ENCODE results near the gene WEE2.

WEE2 gene

DNA sequence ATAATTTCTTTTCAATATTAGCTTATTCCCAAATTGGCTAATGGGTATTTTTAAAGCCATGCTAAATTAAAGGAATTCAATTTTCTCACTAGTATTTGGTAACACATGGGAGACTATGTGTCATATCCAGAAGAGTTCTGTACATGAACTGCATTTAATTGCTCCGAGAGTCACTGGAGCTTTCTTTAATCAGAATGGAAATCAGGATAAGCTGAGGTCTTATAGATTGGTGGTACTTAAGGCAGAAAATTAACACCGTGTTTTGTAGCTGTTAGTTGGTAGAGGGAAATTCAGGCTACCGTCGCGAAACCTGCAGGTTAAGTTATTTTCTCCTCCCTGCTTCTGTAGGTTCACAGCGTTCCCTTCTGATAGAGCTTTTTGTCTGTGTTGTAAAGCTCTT is at the start of gene WEE2:
Gene WEE2 (plus strand): TSS at position 3 of the 400 bp plus-strand sequence. CDS start 406 bp downstream, outside the sequence.
- Mint-ChIP-seq H3K9me3 (no peaks in the 10 kb centered on the region), H3K27ac (no peak within 1 kb of the TSS), H3K4me3 (no peak within 1 kb of the TSS), H3K4me1 (peaks cover 4% of the 10 kb centered on the region), H3K36me3 (no peaks in the 10 kb centered on the region), H3K27me3 (no peaks in the 10 kb centered on the region)

DNA sequence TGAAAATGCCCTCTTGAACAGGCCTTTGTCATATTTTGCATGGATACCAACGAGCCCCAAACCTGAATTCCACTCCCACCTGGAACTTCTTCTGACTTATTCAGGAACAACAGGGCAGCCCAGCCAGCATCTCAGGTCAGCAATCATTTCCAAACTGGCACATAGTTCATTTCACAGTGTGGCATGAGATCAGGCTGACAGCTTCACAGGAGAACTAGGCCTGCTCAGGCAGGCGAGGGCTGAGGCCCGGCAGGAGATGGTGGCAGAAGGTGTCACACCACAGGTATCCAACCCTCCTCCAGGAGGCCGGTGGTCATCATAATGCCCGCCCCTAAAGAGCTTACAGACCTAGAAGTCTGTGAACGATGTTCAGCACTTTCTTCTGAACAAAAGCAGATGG is 48.7 kb upstream of the WEE2 start:
- Mint-ChIP-seq H3K4me3 (no peak overlapping the region), H3K27ac (peak overlapping the region; percentile 23), H3K36me3 (peaks cover 2% of the 10 kb centered on the region), H3K9me3 (no peaks in the 10 kb centered on the region), H3K4me1 (peaks cover 8% of the 10 kb centered on the region), H3K27me3 (no peaks in the 10 kb centered on the region)

DNA sequence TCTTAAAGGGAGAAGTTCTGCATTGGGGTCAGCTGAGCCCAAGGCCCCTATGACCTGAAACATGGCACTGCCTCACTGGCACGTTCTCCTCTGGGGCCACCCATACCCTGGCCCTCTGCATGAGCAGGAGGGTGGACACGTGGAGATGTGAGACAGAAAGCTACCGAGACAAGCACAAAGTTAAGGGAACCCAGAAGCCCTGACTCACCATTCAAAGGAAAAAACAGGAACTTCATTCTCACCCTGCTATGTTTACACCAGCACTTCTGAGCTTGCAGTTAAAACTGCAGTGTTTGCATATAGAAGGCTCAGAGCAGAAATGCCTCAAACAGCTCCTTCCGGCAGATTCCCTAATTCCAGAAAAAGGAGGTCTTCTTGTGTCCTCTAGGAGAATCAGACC is 47.9 kb upstream of the WEE2 start:
- no peaks in the 10 kb centered on the region for H3K27me3 Mint-ChIP-seq
- H3K9me3 Mint-ChIP-seq = no peaks in the 10 kb centered on the region
- H3K27ac Mint-ChIP-seq = peak overlapping the region; percentile 53
- H3K4me1 Mint-ChIP-seq = peaks cover 5% of the 10 kb centered on the region
- H3K36me3 Mint-ChIP-seq = peaks cover 2% of the 10 kb centered on the region
- H3K4me3 Mint-ChIP-seq = no peak overlapping the region

DNA sequence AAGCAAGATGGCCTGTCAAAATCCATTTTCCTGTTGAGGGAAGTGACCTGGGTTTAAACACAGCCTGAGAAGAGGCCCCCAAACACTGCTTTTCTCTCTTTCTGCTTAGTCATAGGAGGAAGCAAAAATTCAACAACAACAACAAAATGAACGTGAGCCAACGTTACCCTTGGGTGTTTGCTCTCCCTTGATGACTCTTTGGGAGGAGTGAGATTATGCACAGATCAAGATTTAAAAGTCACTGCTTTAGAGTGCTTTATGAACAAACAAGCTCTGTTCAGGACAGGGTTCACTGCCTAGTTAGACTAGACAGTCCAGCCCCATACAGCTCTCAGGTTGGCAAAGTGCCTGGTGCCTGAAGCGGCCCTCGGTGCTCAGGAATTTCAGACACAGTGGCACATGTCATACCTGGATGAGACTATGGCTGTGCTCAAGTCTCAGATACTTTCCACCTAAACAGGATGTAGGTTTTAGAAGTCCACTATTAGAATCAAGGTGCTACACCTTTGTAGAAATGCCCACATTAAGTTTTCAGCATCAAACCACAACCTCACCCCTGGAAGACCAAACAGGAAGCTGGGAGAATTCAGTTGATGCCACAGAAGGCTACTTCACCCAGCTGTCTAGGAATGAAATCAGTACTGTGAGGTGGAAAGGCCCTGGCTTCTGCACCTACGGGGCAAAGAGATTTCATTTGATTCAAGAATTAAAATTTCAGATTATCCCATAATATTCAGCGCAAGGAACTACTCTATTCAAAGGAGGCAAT is 44.9 kb upstream of the WEE2 start:
- Mint-ChIP-seq H3K36me3 (peaks cover 8% of the 10 kb centered on the region), H3K9me3 (no peaks in the 10 kb centered on the region), H3K4me3 (no peak overlapping the region), H3K4me1 (peaks cover 5% of the 10 kb centered on the region), H3K27me3 (no peaks in the 10 kb centered on the region), H3K27ac (peak overlapping the region; percentile 14)

DNA sequence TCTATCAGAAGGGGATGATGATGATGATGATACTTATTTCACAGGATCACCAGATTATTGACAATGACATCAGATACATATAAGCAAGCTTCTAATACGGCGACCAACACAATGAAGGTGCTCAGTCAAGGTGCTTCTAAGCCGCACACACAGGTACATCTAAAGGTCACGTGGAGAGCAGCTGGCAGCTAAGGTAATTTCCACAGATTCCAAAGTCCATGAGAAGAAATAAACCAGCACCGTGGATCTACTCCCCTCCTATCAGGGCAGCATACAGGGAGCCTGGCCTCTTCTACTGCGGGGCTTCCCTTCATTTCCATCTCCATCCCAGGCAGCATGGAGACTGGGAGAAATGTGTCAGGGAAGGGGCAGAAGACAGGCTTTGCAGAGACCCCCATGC is 43.7 kb upstream of the WEE2 start:
- Mint-ChIP-seq H3K27me3 (no peaks in the 10 kb centered on the region), H3K4me1 (peaks cover 5% of the 10 kb centered on the region), H3K4me3 (no peak overlapping the region), H3K36me3 (peaks cover 11% of the 10 kb centered on the region), H3K27ac (peak overlapping the region; percentile 23), H3K9me3 (no peaks in the 10 kb centered on the region)

DNA sequence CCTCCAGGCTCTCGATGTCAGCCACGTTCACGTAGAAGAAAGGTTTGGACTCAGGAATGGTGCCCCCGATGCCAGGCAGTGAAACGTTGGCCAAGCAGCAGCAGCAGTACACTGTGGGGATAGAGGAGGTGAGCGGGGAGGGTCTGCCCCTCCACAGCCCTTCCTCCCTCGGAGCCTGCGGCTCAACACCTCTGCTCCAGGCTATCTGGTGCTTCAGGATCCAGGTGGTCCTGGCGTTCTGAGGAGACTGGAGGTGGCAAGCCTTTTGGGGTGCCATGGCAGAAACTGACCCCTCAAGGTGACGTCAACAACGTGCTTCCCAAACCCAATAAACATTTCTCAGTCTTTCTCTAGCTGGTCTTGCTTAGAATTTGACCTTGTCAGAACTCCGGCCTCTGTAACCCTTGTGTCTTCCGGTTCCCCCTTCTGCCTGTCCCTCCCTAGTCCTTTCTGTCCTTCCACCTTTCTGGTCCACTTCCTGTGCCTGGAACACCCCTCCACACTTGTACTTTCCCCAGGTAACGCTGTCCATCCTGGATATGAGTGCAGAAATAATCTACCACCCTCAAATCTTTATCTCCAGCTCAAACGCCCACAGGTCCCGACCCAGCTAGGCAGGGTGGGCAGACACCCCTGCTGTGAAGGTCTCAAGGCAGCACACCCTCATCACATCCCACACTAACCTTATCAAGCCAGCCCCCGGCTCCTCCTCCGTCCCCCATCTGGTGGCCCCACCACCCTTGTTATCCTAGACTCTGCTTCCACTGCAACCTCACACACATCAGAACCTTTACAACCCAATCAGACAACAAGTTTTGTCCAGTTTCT is 42.7 kb upstream of the WEE2 start:
- Mint-ChIP-seq H3K9me3 (no peaks in the 10 kb centered on the region), H3K4me1 (peaks cover 5% of the 10 kb centered on the region), H3K27ac (peak overlapping the region; percentile 26), H3K36me3 (peaks cover 11% of the 10 kb centered on the region), H3K4me3 (no peak overlapping the region), H3K27me3 (no peaks in the 10 kb centered on the region)

DNA sequence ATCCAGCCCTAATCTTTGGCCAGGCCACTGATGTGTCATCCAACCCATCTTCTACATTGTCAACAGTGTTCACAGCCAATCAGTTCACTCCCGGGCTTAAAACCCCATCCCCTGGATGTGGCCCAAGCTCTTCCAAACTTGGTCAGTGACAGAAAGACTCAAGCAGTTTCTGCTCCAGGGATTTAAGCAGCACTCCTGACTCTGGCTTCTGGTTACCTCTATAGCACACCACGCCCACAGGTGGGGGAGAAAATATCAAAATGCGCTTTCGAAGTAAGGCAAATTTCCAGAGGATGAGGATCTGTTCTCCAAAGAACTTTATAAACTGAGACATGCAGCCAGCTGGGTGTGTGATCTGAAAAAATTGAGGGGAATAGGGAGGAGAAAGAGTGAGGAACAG is 42.1 kb upstream of the WEE2 start:
- peak overlapping the region; percentile 26 for H3K27ac Mint-ChIP-seq
- no peak overlapping the region for H3K4me3 Mint-ChIP-seq
- no peaks in the 10 kb centered on the region for H3K27me3 Mint-ChIP-seq
- peaks cover 5% of the 10 kb centered on the region for H3K4me1 Mint-ChIP-seq
- H3K9me3 Mint-ChIP-seq = no peaks in the 10 kb centered on the region
- H3K36me3 Mint-ChIP-seq = peaks cover 11% of the 10 kb centered on the region

DNA sequence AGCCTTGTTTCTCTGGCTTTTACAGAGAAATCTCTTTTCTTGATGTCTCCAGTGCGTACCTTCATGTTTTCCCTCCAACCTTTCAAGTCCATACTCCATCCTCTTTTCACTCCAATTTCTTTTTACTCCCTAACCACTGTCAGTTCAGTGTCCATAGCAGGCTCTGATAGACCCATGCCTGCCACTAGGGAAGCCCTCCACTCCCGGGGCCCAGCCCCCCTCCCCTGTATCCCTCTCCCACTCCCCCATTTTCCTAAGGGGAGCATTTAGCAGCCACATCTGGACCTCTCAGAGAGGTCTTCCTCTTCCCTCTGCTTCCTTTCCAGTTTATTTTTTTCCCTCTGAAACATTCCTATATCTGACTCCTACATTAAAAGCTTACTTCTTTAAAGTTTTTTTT is 39.3 kb upstream of the WEE2 start:
- Mint-ChIP-seq H3K4me3 (no peak overlapping the region), H3K36me3 (peaks cover 11% of the 10 kb centered on the region), H3K27me3 (no peaks in the 10 kb centered on the region), H3K4me1 (no peaks in the 10 kb centered on the region), H3K27ac (peak overlapping the region; percentile 56), H3K9me3 (no peaks in the 10 kb centered on the region)

DNA sequence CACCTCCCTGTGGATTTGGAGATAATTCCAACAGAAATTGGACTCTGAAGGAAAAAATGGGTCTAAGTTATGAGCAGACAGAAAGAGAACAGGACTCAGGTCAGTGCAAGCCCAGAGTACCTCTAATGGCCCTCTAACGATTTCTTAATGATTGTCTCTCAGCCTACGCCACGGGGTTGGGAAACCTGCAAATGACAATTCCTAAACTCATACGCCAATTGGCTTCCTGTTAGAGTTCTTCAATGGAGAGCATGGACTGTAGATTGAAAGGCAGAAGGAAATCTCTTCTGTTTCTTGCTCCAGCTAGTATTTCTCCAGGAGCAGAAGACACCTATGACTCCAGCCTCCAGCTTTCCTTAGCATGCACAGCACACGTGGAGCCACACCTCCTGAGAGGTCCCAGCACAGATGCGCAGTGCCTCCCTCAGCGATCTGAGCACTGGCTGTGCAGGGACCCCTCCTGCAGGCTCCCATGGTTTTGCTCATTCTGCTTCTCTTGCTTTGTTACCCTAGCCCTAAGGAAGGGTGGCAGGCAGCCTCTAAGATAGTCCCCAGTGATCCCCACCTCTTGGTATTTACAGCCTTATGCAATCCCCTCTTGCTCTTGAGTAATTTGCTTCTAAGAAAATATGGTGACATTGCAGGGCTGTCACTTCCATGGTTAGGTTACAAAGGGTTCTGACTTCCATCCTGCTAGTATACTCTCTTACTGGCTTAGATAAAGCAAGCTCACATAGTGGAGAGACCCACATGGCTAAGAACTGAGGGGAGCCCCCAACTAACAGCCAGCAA is 36.3 kb upstream of the WEE2 start:
- Mint-ChIP-seq H3K27me3 (no peaks in the 10 kb centered on the region), H3K36me3 (peaks cover 4% of the 10 kb centered on the region), H3K4me1 (no peaks in the 10 kb centered on the region), H3K9me3 (no peaks in the 10 kb centered on the region), H3K4me3 (no peak overlapping the region), H3K27ac (peak overlapping the region; percentile 74)

DNA sequence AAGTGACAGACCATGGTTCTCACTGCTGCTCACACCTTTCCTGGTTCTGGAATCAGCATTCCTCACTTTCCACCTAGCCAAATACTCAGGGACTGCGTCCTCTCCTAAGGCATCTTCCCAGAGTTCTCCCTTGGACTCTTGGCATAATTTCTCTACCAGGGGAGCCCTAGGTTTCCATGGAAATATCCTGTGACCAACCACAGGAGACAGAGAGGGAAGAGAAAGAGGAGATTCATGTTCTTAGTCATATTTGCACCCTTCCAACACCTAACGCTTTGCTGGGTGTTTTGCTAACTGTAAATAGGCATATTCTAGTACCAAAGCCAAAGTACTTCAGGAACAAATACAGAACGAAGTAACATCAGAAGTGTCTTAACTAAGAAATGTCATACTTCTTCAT is 34.8 kb upstream of the WEE2 start:
- Mint-ChIP-seq H3K27ac (no peak overlapping the region), H3K36me3 (peaks cover 4% of the 10 kb centered on the region), H3K27me3 (no peaks in the 10 kb centered on the region), H3K4me3 (no peak overlapping the region), H3K4me1 (no peaks in the 10 kb centered on the region), H3K9me3 (no peaks in the 10 kb centered on the region)

DNA sequence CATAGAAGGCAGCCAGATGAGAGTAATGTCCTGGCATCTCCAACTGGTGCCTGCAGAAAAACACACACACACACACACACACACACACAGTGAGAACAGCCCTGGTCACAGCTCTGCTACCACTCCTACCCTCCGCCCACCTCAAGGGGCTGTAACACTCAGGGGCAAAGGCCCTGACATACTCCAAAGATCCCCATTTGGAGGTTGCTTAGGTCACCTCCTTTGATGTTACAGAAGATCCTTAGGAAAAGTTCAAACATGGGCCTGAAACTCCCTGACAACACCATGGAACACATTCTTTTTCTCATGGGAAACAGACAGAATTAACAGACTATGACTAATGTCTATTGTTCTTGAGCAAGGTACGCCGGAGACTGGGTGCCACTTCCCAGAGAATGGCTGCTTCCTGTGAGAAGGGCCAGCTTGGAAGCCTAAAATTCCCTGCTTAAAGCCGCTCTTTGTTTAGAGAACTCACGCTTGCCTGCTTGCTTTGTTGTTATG is 33.9 kb upstream of the WEE2 start:
- H3K27me3 Mint-ChIP-seq = no peaks in the 10 kb centered on the region
- H3K9me3 Mint-ChIP-seq = no peaks in the 10 kb centered on the region
- H3K27ac Mint-ChIP-seq = no peak overlapping the region
- no peaks in the 10 kb centered on the region for H3K4me1 Mint-ChIP-seq
- peaks cover 4% of the 10 kb centered on the region for H3K36me3 Mint-ChIP-seq
- no peak overlapping the region for H3K4me3 Mint-ChIP-seq

DNA sequence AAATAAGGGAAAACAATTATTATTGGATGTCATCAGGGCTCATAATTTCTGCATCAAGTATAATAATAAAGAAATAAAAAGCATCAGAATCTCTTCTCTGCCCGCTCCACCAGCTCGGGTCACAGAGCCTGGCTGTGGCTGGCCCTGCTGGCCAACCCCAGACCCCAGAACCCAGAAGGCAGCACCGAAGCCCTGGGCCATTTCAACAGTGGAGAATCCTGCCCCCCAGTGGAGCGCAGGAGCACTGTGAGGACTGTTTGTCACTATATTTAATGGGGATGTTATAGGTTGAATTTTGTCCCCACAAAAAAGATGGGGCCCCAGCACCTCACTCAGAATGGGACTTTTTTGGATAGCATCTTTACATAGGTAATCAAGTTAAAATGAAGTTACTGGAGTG is 33.5 kb upstream of the WEE2 start:
- H3K27ac Mint-ChIP-seq = no peak overlapping the region
- H3K9me3 Mint-ChIP-seq = no peaks in the 10 kb centered on the region
- no peaks in the 10 kb centered on the region for H3K4me1 Mint-ChIP-seq
- peaks cover 4% of the 10 kb centered on the region for H3K36me3 Mint-ChIP-seq
- no peaks in the 10 kb centered on the region for H3K27me3 Mint-ChIP-seq
- no peak overlapping the region for H3K4me3 Mint-ChIP-seq

DNA sequence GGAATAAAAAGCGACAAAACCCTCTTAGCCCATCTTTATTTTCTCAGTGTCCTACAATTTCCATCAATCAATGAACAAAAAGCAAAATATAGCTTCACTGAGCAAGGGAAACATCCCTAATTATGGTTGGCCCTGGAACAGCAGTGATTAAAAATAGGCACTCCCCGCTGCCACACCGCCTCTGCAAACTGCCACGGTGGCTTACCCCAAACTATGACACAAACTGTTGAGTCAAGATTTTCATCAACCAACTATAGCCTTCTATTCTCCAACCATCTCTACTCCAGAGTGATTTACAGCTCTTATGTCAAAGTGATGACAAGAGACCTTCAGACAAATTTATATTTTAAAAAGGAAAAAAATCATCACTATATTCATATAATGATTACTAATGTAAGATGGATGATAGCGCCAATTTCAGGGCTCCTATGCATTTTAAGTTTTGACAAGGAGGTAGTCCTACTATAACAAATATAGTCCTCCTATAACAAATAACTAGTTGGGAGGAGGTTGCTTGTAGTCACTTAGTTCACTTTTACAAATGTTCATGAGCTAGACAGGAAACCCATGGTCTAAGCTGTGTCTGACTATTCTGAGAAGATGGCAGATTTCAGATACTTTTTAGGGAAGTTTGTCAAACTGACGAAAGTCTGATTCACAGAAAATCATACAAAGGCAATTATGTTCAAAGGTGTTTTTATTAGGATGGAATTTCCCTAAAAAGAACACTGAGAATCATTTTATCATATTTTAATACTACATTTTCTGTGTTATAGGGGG is 32.5 kb upstream of the WEE2 start:
- Mint-ChIP-seq H3K4me1 (no peaks in the 10 kb centered on the region), H3K4me3 (no peak overlapping the region)

DNA sequence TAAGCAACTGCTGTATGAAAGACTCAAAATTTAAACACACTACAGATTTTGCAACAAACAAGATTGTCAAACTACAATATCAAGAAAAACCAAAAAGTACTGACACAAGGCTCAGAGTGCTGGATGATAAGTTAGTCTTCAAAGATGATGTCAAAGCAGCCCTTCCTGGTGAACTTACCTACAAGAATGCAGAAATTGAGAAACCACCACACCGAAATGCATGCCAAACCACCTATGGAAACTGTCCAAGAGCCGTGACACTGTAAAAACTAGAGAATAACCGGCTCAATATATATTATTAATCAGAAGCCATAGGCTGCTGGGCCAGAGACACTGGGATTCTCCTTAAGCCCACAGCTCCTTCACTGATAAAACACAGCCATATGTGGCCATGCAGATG is 31.5 kb upstream of the WEE2 start:
- H3K4me1 Mint-ChIP-seq = no peaks in the 10 kb centered on the region
- no peak overlapping the region for H3K27ac Mint-ChIP-seq
- H3K4me3 Mint-ChIP-seq = no peak overlapping the region
- peaks cover 4% of the 10 kb centered on the region for H3K36me3 Mint-ChIP-seq
- no peaks in the 10 kb centered on the region for H3K9me3 Mint-ChIP-seq
- H3K27me3 Mint-ChIP-seq = no peaks in the 10 kb centered on the region

More for the DNA sequence above, 32.5 kb upstream of the WEE2 start:
- H3K36me3 Mint-ChIP-seq = peaks cover 5% of the 10 kb centered on the region
- H3K9me3 Mint-ChIP-seq = no peaks in the 10 kb centered on the region
- peak overlapping the region; percentile 41 for H3K27ac Mint-ChIP-seq
- no peaks in the 10 kb centered on the region for H3K27me3 Mint-ChIP-seq

DNA sequence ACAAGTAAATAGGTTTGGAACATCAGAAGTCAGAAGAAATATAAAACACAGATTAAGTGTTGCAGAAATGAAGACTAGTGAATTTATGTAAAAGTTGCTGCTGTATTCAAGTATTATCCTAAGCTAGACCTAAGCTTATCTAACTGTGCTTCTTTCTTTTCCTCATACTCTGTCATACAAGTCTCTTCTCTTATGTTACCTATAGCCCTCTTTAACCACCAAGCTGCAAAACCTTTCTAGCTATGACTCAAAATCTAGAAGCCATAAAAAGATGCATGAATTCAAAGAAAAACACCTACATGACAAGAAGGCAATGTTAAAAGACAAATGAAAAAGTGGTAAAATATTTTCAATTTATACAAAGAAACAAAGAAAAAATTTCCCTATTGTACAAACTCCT is 29.1 kb upstream of the WEE2 start:
- Mint-ChIP-seq H3K27ac (no peak overlapping the region), H3K9me3 (no peaks in the 10 kb centered on the region), H3K27me3 (no peaks in the 10 kb centered on the region), H3K36me3 (peaks cover 8% of the 10 kb centered on the region), H3K4me3 (no peak overlapping the region), H3K4me1 (no peaks in the 10 kb centered on the region)
